Mesenchymal stem cell (in vitro differentiated cells and primary cell): ENCODE data around the gene ARL4D.

Experiments
- DNase-seq: peaks from one replicate; pipeline ENCODE4 v3.0.0-alpha.2; 2013
- H2AFZ ChIP-seq: one replicate; pipeline ENCODE4 v1.6.1; 2013; ENCODE audit warnings: low read depth, mild to moderate bottlenecking, control low read depth, inconsistent platforms, low read length, moderate library complexity
- H2AK5ac ChIP-seq: 2 replicates; pipeline ENCODE4 v1.6.1; 2013; ENCODE audit warnings: low read length, moderate library complexity, mild to moderate bottlenecking, inconsistent platforms; ENCODE audit not compliant: severe bottlenecking
- H2BK120ac ChIP-seq: one replicate; pipeline ENCODE4 v1.6.1; 2013; ENCODE audit warnings: low read depth, mild to moderate bottlenecking, inconsistent platforms, low read length, moderate library complexity
- H2BK12ac ChIP-seq, 2 experiments: one replicate each; pipeline ENCODE4 v1.6.1; 2013; ENCODE audit warnings: inconsistent platforms in 2 of 2, low read length in 2 of 2, mild to moderate bottlenecking in 2 of 2, moderate library complexity in 2 of 2, control low read depth in 1 of 2
- H2BK15ac ChIP-seq: one replicate; pipeline ENCODE4 v1.6.1; 2013; ENCODE audit warnings: mild to moderate bottlenecking, low read depth, inconsistent platforms; ENCODE audit not compliant: poor library complexity, severe bottlenecking
- H2BK5ac ChIP-seq: 2 replicates; pipeline ENCODE4 v1.6.1; 2013; ENCODE audit warnings: low read depth, mild to moderate bottlenecking, low read length, control low read depth, inconsistent platforms; ENCODE audit not compliant: poor library complexity, severe bottlenecking
- H3K14ac ChIP-seq, 2 experiments: one replicate each; pipeline ENCODE4 v1.6.1; 2013; ENCODE audit warnings: inconsistent platforms in 2 of 2, low read length in 2 of 2, control low read depth in 1 of 2, mild to moderate bottlenecking in 1 of 2, moderate library complexity in 1 of 2
- H3K18ac ChIP-seq, 2 experiments: one replicate each; pipeline ENCODE4 v1.6.1; 2013; ENCODE audit warnings: inconsistent platforms in 2 of 2, low read length in 2 of 2, control low read depth in 1 of 2, low read depth in 1 of 2, mild to moderate bottlenecking in 1 of 2
- H3K23ac ChIP-seq, 2 experiments: one replicate each; pipeline ENCODE4 v1.6.1; 2013; ENCODE audit warnings: inconsistent platforms in 2 of 2, low read length in 2 of 2, mild to moderate bottlenecking in 2 of 2, moderate library complexity in 2 of 2, control low read depth in 1 of 2
- H3K27ac ChIP-seq: 2 replicates; pipeline ENCODE4 v1.5.1; 2013; ENCODE audit warnings: mild to moderate bottlenecking, moderate library complexity, low read length, control low read depth, inconsistent platforms; ENCODE audit not compliant: poor library complexity, severe bottlenecking
- H3K27me3 ChIP-seq, 2 experiments: 2 replicates each; pipeline versions ENCODE4 v1.6.1 to v1.7.0; 2013; ENCODE audit warnings: low read length in 2 of 2, mild to moderate bottlenecking in 2 of 2, moderate library complexity in 2 of 2, control low read depth in 1 of 2, inconsistent platforms in 1 of 2; ENCODE audit not compliant: control insufficient read depth in 1 of 2, insufficient read depth in 1 of 2
- H3K36me3 ChIP-seq, 2 experiments: 2 replicates each; pipeline versions ENCODE4 v1.6.1 to v1.7.0; 2013; ENCODE audit warnings: low read length in 2 of 2, control low read depth in 1 of 2, inconsistent platforms in 1 of 2, low read depth in 1 of 2, mild to moderate bottlenecking in 1 of 2; ENCODE audit not compliant: insufficient read depth in 2 of 2, control insufficient read depth in 1 of 2
- H3K4ac ChIP-seq, 2 experiments: one replicate each; pipeline ENCODE4 v1.6.1; 2013; ENCODE audit warnings: inconsistent platforms in 2 of 2, low read length in 2 of 2, mild to moderate bottlenecking in 2 of 2, moderate library complexity in 2 of 2, control low read depth in 1 of 2, low read depth in 1 of 2
- H3K4me1 ChIP-seq: 2 replicates; pipeline ENCODE4 v1.6.1; 2013; ENCODE audit warnings: low read depth, low read length, control low read depth; ENCODE audit not compliant: control insufficient read depth, insufficient read depth
- H3K4me2 ChIP-seq: 2 replicates; pipeline ENCODE4 v1.6.1; 2013; ENCODE audit warnings: low read length, mild to moderate bottlenecking, inconsistent platforms; ENCODE audit not compliant: poor library complexity, severe bottlenecking
- H3K4me3 ChIP-seq, 2 experiments: 2 replicates each; pipeline versions ENCODE4 v1.5.1 to v1.7.0; 2013; ENCODE audit warnings: low read length in 2 of 2, mild to moderate bottlenecking in 2 of 2, control low read depth in 1 of 2, low read depth in 1 of 2; ENCODE audit not compliant: insufficient read depth in 1 of 2
- H3K79me1 ChIP-seq: replicated peaks from 2 replicates; pipeline ENCODE4 v1.6.1; 2013; ENCODE audit warnings: mild to moderate bottlenecking, control low read depth, low read length, inconsistent platforms; ENCODE audit not compliant: poor library complexity, severe bottlenecking
- H3K9ac ChIP-seq: 2 replicates; pipeline ENCODE4 v1.7.0; 2013; ENCODE audit warnings: mild to moderate bottlenecking, low read length, moderate library complexity
- H3K9me3 ChIP-seq: 2 replicates; pipeline ENCODE4 v1.7.0; 2013; ENCODE audit warnings: mild to moderate bottlenecking, low read length; ENCODE audit not compliant: control insufficient read depth
- H4K8ac ChIP-seq: one replicate; pipeline ENCODE4 v1.6.1; 2013; ENCODE audit warnings: inconsistent platforms, mild to moderate bottlenecking, low read length, moderate library complexity
- H4K91ac ChIP-seq: one replicate; pipeline ENCODE4 v1.6.1; 2013; ENCODE audit warnings: mild to moderate bottlenecking, low read length, inconsistent platforms
- WGBS: methylation state at CpG from one replicate; pipeline ENCODE4 v1.1.7; 2013; ENCODE audit warnings: mixed read lengths; 5-methylcytosine and 5-hydroxymethylcytosine counted together

Gene ARL4D

DNA sequence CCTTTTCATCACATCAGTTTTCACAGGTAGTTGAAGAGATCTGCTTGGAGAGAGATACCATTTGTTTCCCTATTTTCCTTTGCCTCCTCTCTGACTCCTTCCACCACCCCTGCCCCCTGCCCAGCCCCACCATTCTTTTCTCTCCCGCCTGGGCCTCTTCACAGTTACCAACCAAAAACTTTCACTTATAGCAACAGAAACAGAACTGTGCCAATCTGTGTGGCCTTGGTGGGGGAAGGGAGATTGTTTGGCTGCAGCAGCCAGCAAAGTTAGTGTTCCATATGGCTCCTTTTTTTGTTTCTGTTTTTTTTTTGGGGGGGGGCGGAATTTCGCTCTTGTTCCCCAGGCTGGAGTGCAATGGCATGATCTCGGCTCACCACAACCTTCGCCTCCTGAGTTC is 17.2 kb upstream of the ARL4D start:
- no peak overlapping the region for H3K27ac ChIP-seq
- DNase-seq = no peak
- H3K14ac ChIP-seq = no peak overlapping the region
- H3K79me1 ChIP-seq = no peaks in the 10 kb centered on the region
- H3K36me3 ChIP-seq = peaks cover 0 to 4% of the 10 kb centered on the region in 2 experiments
- no peak overlapping the region for H3K4me2 ChIP-seq
- H3K4me3 ChIP-seq = no peak overlapping the region
- peaks cover 20% of the 10 kb centered on the region for H3K9me3 ChIP-seq
- no peak overlapping the region for H2AK5ac ChIP-seq
- no peak overlapping the region for H3K23ac ChIP-seq
- no peak overlapping the region for H2BK12ac ChIP-seq
- H3K9ac ChIP-seq = no peak overlapping the region
- no peaks in the 10 kb centered on the region for H3K4me1 ChIP-seq
- no peak overlapping the region for H3K18ac ChIP-seq
- no peak overlapping the region for H2AFZ ChIP-seq
- no peak overlapping the region for H2BK5ac ChIP-seq
- H2BK120ac ChIP-seq = no peak overlapping the region
- no peak overlapping the region for H2BK15ac ChIP-seq
- no peak overlapping the region for H4K8ac ChIP-seq
- H3K4ac ChIP-seq = no peak overlapping the region
- no peak overlapping the region for H4K91ac ChIP-seq
- WGBS = 93% methylated on average over 4 of the region's 5 CpGs
- H3K27me3 ChIP-seq = no peaks in the 10 kb centered on the region

- H2BK5ac ChIP-seq = no peak overlapping the region
- no peak overlapping the region for H3K4ac ChIP-seq
- no peak overlapping the region for H2BK12ac ChIP-seq
- H3K36me3 ChIP-seq = peaks cover 0 to 4% of the 10 kb centered on the region in 2 experiments
- no peak overlapping the region for H2BK120ac ChIP-seq
- no peaks in the 10 kb centered on the region for H3K27me3 ChIP-seq
- H3K18ac ChIP-seq = no peak overlapping the region
- H3K4me1 ChIP-seq = no peaks in the 10 kb centered on the region
- no peak overlapping the region for H3K4me2 ChIP-seq
- no peak overlapping the region for H2AK5ac ChIP-seq
- no peak for DNase-seq
- no peak overlapping the region for H2AFZ ChIP-seq
- no peaks in the 10 kb centered on the region for H3K79me1 ChIP-seq
- no peak overlapping the region for H3K9ac ChIP-seq
- H3K23ac ChIP-seq = no peak overlapping the region
- no peak overlapping the region for H3K27ac ChIP-seq
- no peak overlapping the region for H4K91ac ChIP-seq
- H3K9me3 ChIP-seq = peaks cover 20% of the 10 kb centered on the region
- H4K8ac ChIP-seq = no peak overlapping the region
- no peak overlapping the region for H3K14ac ChIP-seq
- H3K4me3 ChIP-seq = no peak overlapping the region
- 100% methylated on average over 2 of the region's 2 CpGs for WGBS
- H2BK15ac ChIP-seq = no peak overlapping the region
These were observed 16.0 kb upstream of the ARL4D start for GRCh38 chr17:43382776-43383175.

DNA sequence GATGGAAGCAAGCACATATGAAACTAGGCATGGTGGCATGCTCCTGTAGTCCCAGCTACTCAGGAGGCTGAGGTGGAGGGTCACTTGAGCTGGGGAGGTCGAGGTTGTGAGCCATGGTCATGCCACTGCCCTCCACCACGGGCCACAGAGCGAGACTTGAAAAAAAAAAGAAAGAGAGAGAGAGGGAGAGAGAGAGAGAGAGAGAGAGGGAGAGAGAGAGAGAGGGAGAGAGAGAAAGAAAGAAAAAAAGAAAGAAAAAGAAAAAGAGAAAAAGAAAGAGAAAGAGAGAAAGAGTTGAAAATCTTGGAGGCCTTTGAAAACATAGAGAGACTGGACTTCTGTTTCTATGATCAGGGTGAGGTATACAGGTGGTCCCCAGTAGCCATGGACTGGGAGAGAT is 15.4 kb upstream of the ARL4D start:
- WGBS = 84% methylated on average over 3 of the region's 3 CpGs
- no peak overlapping the region for H2AK5ac ChIP-seq

GRCh38 chr17:43383826-43384475 is 14.8 kb upstream of the ARL4D start:
- H2BK5ac ChIP-seq = no peak overlapping the region
- DNase-seq = no peak
- no peak overlapping the region for H4K8ac ChIP-seq
- no peak overlapping the region for H3K9ac ChIP-seq
- no peaks in the 10 kb centered on the region for H3K79me1 ChIP-seq
- H4K91ac ChIP-seq = no peak overlapping the region
- no peak overlapping the region for H2BK12ac ChIP-seq
- H3K27me3 ChIP-seq = no peaks in the 10 kb centered on the region
- H2BK15ac ChIP-seq = no peak overlapping the region
- H2BK120ac ChIP-seq = no peak overlapping the region
- H2AK5ac ChIP-seq = no peak overlapping the region
- no peak overlapping the region for H3K4me2 ChIP-seq
- peaks cover 20% of the 10 kb centered on the region for H3K9me3 ChIP-seq
- no peak overlapping the region for H3K18ac ChIP-seq
- no peak overlapping the region for H3K23ac ChIP-seq
- 84% methylated on average over 8 of the region's 9 CpGs for WGBS
- H3K4ac ChIP-seq = no peak overlapping the region
- no peak overlapping the region for H3K27ac ChIP-seq
- H3K4me1 ChIP-seq = no peaks in the 10 kb centered on the region
- H3K14ac ChIP-seq = no peak overlapping the region
- H3K4me3 ChIP-seq = no peak overlapping the region
- H2AFZ ChIP-seq = no peak overlapping the region
- H3K36me3 ChIP-seq = peaks cover 0 to 4% of the 10 kb centered on the region in 2 experiments

More for the DNA sequence above, 15.4 kb upstream of the ARL4D start:
- no peak overlapping the region for H2BK12ac ChIP-seq
- H2BK15ac ChIP-seq = no peak overlapping the region
- DNase-seq = no peak
- no peak overlapping the region for H3K4me2 ChIP-seq
- no peak overlapping the region for H2BK5ac ChIP-seq
- no peak overlapping the region for H2BK120ac ChIP-seq
- no peak overlapping the region for H3K9ac ChIP-seq
- peaks cover 20% of the 10 kb centered on the region for H3K9me3 ChIP-seq
- H3K18ac ChIP-seq = no peak overlapping the region
- H4K91ac ChIP-seq = no peak overlapping the region
- no peaks in the 10 kb centered on the region for H3K27me3 ChIP-seq
- no peak overlapping the region for H3K23ac ChIP-seq
- no peak overlapping the region for H3K4me3 ChIP-seq
- no peaks in the 10 kb centered on the region for H3K4me1 ChIP-seq
- peaks cover 0 to 4% of the 10 kb centered on the region in 2 experiments for H3K36me3 ChIP-seq
- H2AFZ ChIP-seq = no peak overlapping the region
- H3K27ac ChIP-seq = no peak overlapping the region
- no peak overlapping the region for H4K8ac ChIP-seq
- no peak overlapping the region for H3K4ac ChIP-seq
- H3K14ac ChIP-seq = no peak overlapping the region
- no peaks in the 10 kb centered on the region for H3K79me1 ChIP-seq
